T-cell (primary cell): ENCODE data around the gene C18orf54. TPM values are rescaled to one million over a fixed set of nuclear protein-coding genes. Genes with fewer than 3 reads are reported as not detected.

ENCODE experiments used
- ATAC-seq, 4 experiments: fragments of 200-7000 bp in 3 of 4; fragments of 150-1000 bp in 1 of 4; cut with Tn5 transposase; replicated peaks in 1 of 4; 1 replicate in 3 of 4; 2 replicates in 1 of 4; pipeline ENCODE4 v1.10.0; 2021; ENCODE audit warnings: moderate library complexity in 3 of 4, mild to moderate bottlenecking in 2 of 4, moderate number of reproducible peaks in 1 of 4
- CTCF ChIA-PET, 2 donors: fragments of 300-600 bp; sonication (Branson Sonifier 250); formaldehyde crosslinking; loops; one replicate each; lab custom pipeline; 2022; ENCODE audit warnings: antibody characterized with exemption in 2 of 2; lab: Charles Lee
- POLR2A ChIA-PET, 2 donors: fragments of 300-600 bp; sonication (Branson Sonifier 250); formaldehyde crosslinking; loops; one replicate each; lab custom pipeline; 2022; ENCODE audit warnings: antibody characterized with exemption in 2 of 2; lab: Charles Lee
- DNase-seq, 35 experiments: peaks; one replicate each; pipeline versions ENCODE4 v3.0.0 to v3.0.0-alpha.2; 2013 to 2023
- H3K27ac ChIP-seq: one replicate; pipeline ENCODE4 v1.5.1; 2013; ENCODE audit warnings: low read length
- H3K27me3 ChIP-seq, 2 experiments: replicated peaks in 1 of 2; 1 replicate in 1 of 2; 2 replicates in 1 of 2; pipeline versions ENCODE4 v1.6.1 to v1.7.0; 2013; ENCODE audit warnings: low read length in 1 of 2, mixed read lengths in 1 of 2; ENCODE audit not compliant: control insufficient read depth in 2 of 2, insufficient read depth in 2 of 2; ENCODE audit errors: extremely low read depth in 1 of 2
- H3K36me3 ChIP-seq, 2 donors: 1 replicate in 1 of 2; 2 replicates in 1 of 2; pipeline versions ENCODE4 v1.6.1 to v1.7.0; 2013; ENCODE audit warnings: low read length in 1 of 2; ENCODE audit not compliant: control insufficient read depth in 2 of 2, insufficient read depth in 1 of 2; ENCODE audit errors: extremely low read depth in 1 of 2
- H3K4me1 ChIP-seq, 2 experiments: 1 replicate in 1 of 2; 2 replicates in 1 of 2; pipeline versions ENCODE4 v1.6.1 to v1.7.0; 2013; ENCODE audit warnings: low read length in 2 of 2, mixed read lengths in 1 of 2; ENCODE audit not compliant: insufficient read depth in 2 of 2, control insufficient read depth in 1 of 2; ENCODE audit errors: extremely low read depth in 1 of 2
- H3K4me3 ChIP-seq, 2 donors: 1 replicate in 1 of 2; 2 replicates in 1 of 2; pipeline versions ENCODE4 v1.5.1 to v1.7.0; 2013; ENCODE audit warnings: mild to moderate bottlenecking in 2 of 2, low read length in 1 of 2, moderate library complexity in 1 of 2; ENCODE audit not compliant: control insufficient read depth in 1 of 2; ENCODE audit errors: extremely low read depth in 1 of 2
- H3K9me3 ChIP-seq: 2 replicates; pipeline ENCODE4 v1.7.0; 2013
- H3K27ac Mint-ChIP-seq, 2 donors: one replicate each; pipeline ENCODE4 v1.8.0; 2020 to 2021; ENCODE audit warnings: mild to moderate bottlenecking in 2 of 2, mixed read lengths in 2 of 2
- H3K27me3 Mint-ChIP-seq, 2 donors: one replicate each; pipeline ENCODE4 v1.8.0; 2021 to 2022; ENCODE audit warnings: mixed read lengths in 2 of 2
- H3K36me3 Mint-ChIP-seq: one replicate; pipeline ENCODE4 v1.8.0; 2021; ENCODE audit warnings: mixed read lengths
- H3K4me1 Mint-ChIP-seq, 3 donors: one replicate each; pipeline ENCODE4 v1.8.0; 2020 to 2022; ENCODE audit warnings: mixed read lengths in 3 of 3, mild to moderate bottlenecking in 1 of 3
- H3K4me3 Mint-ChIP-seq, 3 donors: one replicate each; pipeline ENCODE4 v1.8.0; 2020 to 2022; ENCODE audit warnings: mild to moderate bottlenecking in 3 of 3, mixed read lengths in 3 of 3, moderate library complexity in 3 of 3
- H3K9me3 Mint-ChIP-seq, 3 donors: one replicate each; pipeline ENCODE4 v1.8.0; 2020 to 2022; ENCODE audit warnings: mixed read lengths in 3 of 3
- WGBS: methylation state at CpG from one replicate; pipeline ENCODE4 v1.1.5; 2013; ENCODE audit warnings: missing lambda C conversion rate; ENCODE audit not compliant: insufficient coverage; 5-methylcytosine and 5-hydroxymethylcytosine counted together
- total RNA-seq, 35 experiments: library from RNA in 6 of 35; stranded (reverse) in 6 of 35; fragments of 120-200 nt in 1 of 35; gene quantifications; one replicate each; pipeline versions ENCODE4 v1.2.1 to v1.2.4 and lab custom pipeline; 2013 to 2026

Gene C18orf54
- total RNA-seq, 5 donors from 2014 or later (not counting 1 experiment from before 2014, with no cell fraction given), result 1.3 to 3.4 (median 2.7) TPM

- ChIA-PET CTCF (interaction anchor here in 1 of 2 donors (0.7 to 2.6 kb wide), 2 partner anchors 12 to 280 kb away, joined by 3 to 13 read pairs; no protein-coding TSS in a partner anchor), POLR2A (interaction anchor here in 1 of 2 donors (0.5 kb wide), 1 partner anchor 43 kb away, joined by 6 read pairs; no protein-coding TSS in a partner anchor)
- Mint-ChIP-seq H3K4me1 (peaks cover 0 to 12% (median 6%) of the 10 kb centered on the region in 3 donors), H3K9me3 (no peaks in the 10 kb centered on the region), H3K4me3 (no peak overlapping the region), H3K27ac (no peak overlapping the region), H3K27me3 (peaks cover 2 to 14% of the 10 kb centered on the region in 2 donors), H3K36me3 (no peaks in the 10 kb centered on the region)
- Histone ChIP-seq H3K27ac (no peak overlapping the region), H3K9me3 (no peaks in the 10 kb centered on the region), H3K4me1 (no peaks in the 10 kb centered on the region), H3K4me3 (no peak overlapping the region), H3K27me3 (peaks cover 0 to 7% of the 10 kb centered on the region in 2 experiments), H3K36me3 (no peaks in the 10 kb centered on the region)
- DNase-seq (no peak), ATAC-seq (no peak)
- 56% methylated on average over 2 of the region's 3 CpGs for WGBS
Measured at GRCh38 chr18:54390838-54391237, 33.1 kb downstream of the C18orf54 start.

GRCh38 chr18:54392543-54393023 is 34.9 kb downstream of the C18orf54 start:
- Mint-ChIP-seq H3K4me1 (peaks cover 0 to 12% (median 6%) of the 10 kb centered on the region in 3 donors), H3K27me3 (peaks cover 2 to 12% of the 10 kb centered on the region in 2 donors), H3K9me3 (no peaks in the 10 kb centered on the region), H3K36me3 (no peaks in the 10 kb centered on the region), H3K4me3 (no peak overlapping the region), H3K27ac (no peak overlapping the region)
- Histone ChIP-seq H3K27me3 (peaks cover 0 to 2% of the 10 kb centered on the region in 2 experiments), H3K27ac (no peak overlapping the region), H3K36me3 (no peaks in the 10 kb centered on the region), H3K9me3 (no peaks in the 10 kb centered on the region), H3K4me3 (no peak overlapping the region), H3K4me1 (no peaks in the 10 kb centered on the region)
- ChIA-PET CTCF (interaction anchor here (0.6 to 2.6 kb wide), 10 partner anchors 11 to 592 kb away, joined by 3 to 20 read pairs (median 4); partner anchors contain the start of genes C18orf54 (in 1 of the 2), POLI (in 1 of the 2) and STARD6 (in 1 of the 2)), POLR2A (no interaction called here)
- DNase-seq, result peak in 1 of 35 experiments; percentile 72
- ATAC-seq, result peak in 3 of 4 experiments; percentile 43 to 56 (median 55)
- 0% methylated on average over 1 of the region's 3 CpGs for WGBS

- Histone ChIP-seq H3K27me3 (no peaks in the 10 kb centered on the region), H3K27ac (no peak overlapping the region), H3K9me3 (no peaks in the 10 kb centered on the region), H3K4me1 (no peaks in the 10 kb centered on the region), H3K36me3 (no peaks in the 10 kb centered on the region), H3K4me3 (no peak overlapping the region)
- H3K27ac Mint-ChIP-seq, result no peak overlapping the region
- ChIA-PET POLR2A (no interaction called here), CTCF (interaction anchor here in 1 of 2 donors (2.4 kb wide), 1 partner anchor 171 kb away, joined by 20 read pairs; no protein-coding TSS in a partner anchor)
- H3K36me3 Mint-ChIP-seq, result no peaks in the 10 kb centered on the region
- peaks cover 2 to 6% of the 10 kb centered on the region in 2 donors for H3K27me3 Mint-ChIP-seq
- H3K4me3 Mint-ChIP-seq, result no peak overlapping the region
- no CpG with 5 or more reads among the region's 1 CpG for WGBS
- ATAC-seq (no peak), DNase-seq (no peak)
- peaks cover 0 to 6% (median under 1%) of the 10 kb centered on the region in 3 donors for H3K4me1 Mint-ChIP-seq
- H3K9me3 Mint-ChIP-seq, result no peaks in the 10 kb centered on the region
Measured at GRCh38 chr18:54393648-54394294, 36.1 kb downstream of the C18orf54 start.

GRCh38 chr18:54396760-54397159 is 39.1 kb downstream of the C18orf54 start:
- DNase-seq (no peak), ATAC-seq (no peak)
- H3K27me3 Mint-ChIP-seq, result peaks cover 0 to 2% of the 10 kb centered on the region in 2 donors
- H3K27ac Mint-ChIP-seq, result no peak overlapping the region
- no CpG with 5 or more reads among the region's 1 CpG for WGBS
- ChIA-PET CTCF (no interaction called here), POLR2A (no interaction called here)
- no peaks in the 10 kb centered on the region for H3K4me1 Mint-ChIP-seq
- H3K9me3 Mint-ChIP-seq, result no peaks in the 10 kb centered on the region
- no peak overlapping the region for H3K27ac ChIP-seq
- no peaks in the 10 kb centered on the region for H3K9me3 ChIP-seq
- H3K27me3 ChIP-seq, result no peaks in the 10 kb centered on the region
- H3K4me3 Mint-ChIP-seq, result no peak overlapping the region
- H3K36me3 Mint-ChIP-seq, result no peaks in the 10 kb centered on the region
- no peak overlapping the region for H3K4me3 ChIP-seq
- no peaks in the 10 kb centered on the region for H3K4me1 ChIP-seq
- no peaks in the 10 kb centered on the region for H3K36me3 ChIP-seq

- Mint-ChIP-seq H3K4me3 (no peak overlapping the region), H3K27ac (no peak overlapping the region), H3K4me1 (no peaks in the 10 kb centered on the region), H3K9me3 (no peaks in the 10 kb centered on the region), H3K36me3 (no peaks in the 10 kb centered on the region), H3K27me3 (peaks cover 24 to 36% of the 10 kb centered on the region in 2 donors)
- ChIA-PET CTCF (no interaction called here), POLR2A (no interaction called here)
- ATAC-seq, result no peak
- no peaks in the 10 kb centered on the region for H3K27me3 ChIP-seq
- H3K36me3 ChIP-seq, result no peaks in the 10 kb centered on the region
- no peaks in the 10 kb centered on the region for H3K4me1 ChIP-seq
- H3K4me3 ChIP-seq, result no peak overlapping the region
- no peak overlapping the region for H3K27ac ChIP-seq
- DNase-seq, result no peak
- no peaks in the 10 kb centered on the region for H3K9me3 ChIP-seq
Measured at GRCh38 chr18:54405290-54405689, 47.6 kb downstream of the C18orf54 start.

- Mint-ChIP-seq H3K27me3 (peaks cover 22 to 35% of the 10 kb centered on the region in 2 donors), H3K4me1 (no peaks in the 10 kb centered on the region), H3K27ac (no peak overlapping the region), H3K4me3 (no peak overlapping the region), H3K36me3 (no peaks in the 10 kb centered on the region), H3K9me3 (no peaks in the 10 kb centered on the region)
- no peak overlapping the region for H3K4me3 ChIP-seq
- no peaks in the 10 kb centered on the region for H3K4me1 ChIP-seq
- H3K36me3 ChIP-seq, result no peaks in the 10 kb centered on the region
- ATAC-seq (no peak), DNase-seq (no peak)
- WGBS, result no CpG with 5 or more reads among the region's 1 CpG
- no peak overlapping the region for H3K27ac ChIP-seq
- ChIA-PET POLR2A (no interaction called here), CTCF (no interaction called here)
- H3K27me3 ChIP-seq, result no peaks in the 10 kb centered on the region
- no peaks in the 10 kb centered on the region for H3K9me3 ChIP-seq
Measured at GRCh38 chr18:54411781-54412180, 54.1 kb downstream of the C18orf54 start.
